Liver (tissue), 9 donors: ENCODE results near the gene MTRF1. TPM values are rescaled to one million over a fixed set of nuclear protein-coding genes. Genes with fewer than 3 reads are reported as not detected.

Experiments
- DNase-seq: peaks from one replicate; pipeline ENCODE4 v3.0.0-alpha.2; 2017; ENCODE audit warnings: low spot score
- H3K27ac ChIP-seq, 2 donors: one replicate each; pipeline ENCODE4 v1.7.0; 2013; ENCODE audit warnings: inconsistent platforms in 2 of 2, low read length in 2 of 2, control low read depth in 1 of 2, low read depth in 1 of 2, mild to moderate bottlenecking in 1 of 2
- H3K27me3 ChIP-seq, 4 donors: one replicate each; pipeline versions ENCODE4 v1.6.1 to v1.7.0; 2013; ENCODE audit warnings: low read length in 3 of 4, inconsistent platforms in 1 of 4, mild to moderate bottlenecking in 1 of 4, moderate library complexity in 1 of 4; ENCODE audit not compliant: control insufficient read depth in 4 of 4, insufficient read depth in 4 of 4
- H3K36me3 ChIP-seq, 4 donors: one replicate each; pipeline versions ENCODE4 v1.6.1 to v1.7.0; 2013; ENCODE audit warnings: low read length in 3 of 4, mild to moderate bottlenecking in 3 of 4, low read depth in 1 of 4, moderate library complexity in 1 of 4; ENCODE audit not compliant: control insufficient read depth in 4 of 4, insufficient read depth in 3 of 4
- H3K4me1 ChIP-seq, 4 donors: one replicate each; pipeline versions ENCODE4 v1.6.1 to v1.7.0; 2013; ENCODE audit warnings: low read length in 3 of 4, mild to moderate bottlenecking in 3 of 4, moderate library complexity in 1 of 4; ENCODE audit not compliant: control insufficient read depth in 4 of 4, insufficient read depth in 4 of 4
- H3K4me3 ChIP-seq, 3 donors: one replicate each; pipeline versions ENCODE4 v1.6.1 to v1.7.0; 2013; ENCODE audit warnings: low read length in 3 of 3, control low read depth in 1 of 3, low read depth in 1 of 3, mild to moderate bottlenecking in 1 of 3
- H3K9ac ChIP-seq, 2 donors: one replicate each; pipeline ENCODE4 v1.7.0; 2013; ENCODE audit warnings: low read length in 2 of 2, mild to moderate bottlenecking in 2 of 2, moderate library complexity in 2 of 2, control low read depth in 1 of 2, low read depth in 1 of 2
- H3K9me3 ChIP-seq, 4 donors: one replicate each; pipeline versions ENCODE4 v1.6.1 to v1.7.0; 2013; ENCODE audit warnings: low read length in 3 of 4; ENCODE audit not compliant: control insufficient read depth in 4 of 4
- ATF3 ChIP-seq: IDR thresholded peaks from 2 replicates; pipeline ENCODE4 v1.6.1; 2016; ENCODE audit warnings: antibody characterized with exemption
- EGR1 ChIP-seq, 2 donors: IDR thresholded peaks; 2 replicates each; pipeline ENCODE4 v1.6.1; 2016 to 2018; ENCODE audit warnings: antibody characterized with exemption in 2 of 2, low read depth in 2 of 2
- FOXA1 ChIP-seq: IDR thresholded peaks from 2 replicates; pipeline ENCODE4 v1.6.1; 2016; ENCODE audit warnings: antibody characterized with exemption
- FOXA2 ChIP-seq: IDR thresholded peaks from 2 replicates; pipeline ENCODE4 v1.6.1; 2016; ENCODE audit warnings: antibody characterized with exemption
- GABPA ChIP-seq, 2 donors: IDR thresholded peaks in 1 of 2; conservative IDR thresholded peaks in 1 of 2; 2 replicates each; pipeline ENCODE4 v1.6.1; 2016; ENCODE audit warnings: antibody characterized with exemption in 2 of 2, mild to moderate bottlenecking in 1 of 2, moderate library complexity in 1 of 2
- HNF4A ChIP-seq, 2 donors: conservative IDR thresholded peaks; 2 replicates each; pipeline ENCODE4 v1.6.1; 2016; ENCODE audit warnings: antibody characterized with exemption in 2 of 2, mild to moderate bottlenecking in 2 of 2
- HNF4G ChIP-seq: IDR thresholded peaks from 2 replicates; pipeline ENCODE4 v1.6.1; 2016; ENCODE audit warnings: antibody characterized with exemption
- JUND ChIP-seq, 2 donors: IDR thresholded peaks; 2 replicates each; pipeline ENCODE4 v1.6.1; 2016; ENCODE audit warnings: antibody characterized with exemption in 2 of 2
- NR2F2 ChIP-seq: IDR thresholded peaks from 2 replicates; pipeline ENCODE4 v1.6.1; 2016; ENCODE audit warnings: antibody characterized with exemption
- RAD21 ChIP-seq, 2 donors: IDR thresholded peaks; 2 replicates each; pipeline ENCODE4 v1.6.1; 2016; ENCODE audit warnings: antibody characterized with exemption in 2 of 2, mild to moderate bottlenecking in 2 of 2
- RXRA ChIP-seq, 2 donors: IDR thresholded peaks; 2 replicates each; pipeline ENCODE4 v1.6.1; 2017 to 2018; ENCODE audit warnings: antibody characterized with exemption in 2 of 2, mild to moderate bottlenecking in 1 of 2
- SP1 ChIP-seq: IDR thresholded peaks from 2 replicates; pipeline ENCODE4 v1.6.1; 2018; ENCODE audit warnings: antibody characterized with exemption, mild to moderate bottlenecking
- TAF1 ChIP-seq: conservative IDR thresholded peaks from 2 replicates; pipeline ENCODE4 v1.6.1; 2016; ENCODE audit warnings: antibody characterized with exemption, mild to moderate bottlenecking
- YY1 ChIP-seq: IDR thresholded peaks from 2 replicates; pipeline ENCODE4 v1.6.1; 2016; ENCODE audit warnings: antibody characterized with exemption, mild to moderate bottlenecking
- ZBTB33 ChIP-seq: IDR thresholded peaks from 2 replicates; pipeline ENCODE4 v1.6.1; 2016; ENCODE audit warnings: antibody characterized with exemption
- WGBS: extraction: QIAGEN DNeasy Blood & Tissue Kit; methylation state at CpG from one replicate; pipeline ENCODE4 v1.1.7; 2013; 5-methylcytosine and 5-hydroxymethylcytosine counted together
- polyA plus RNA-seq, 2 donors: library from polyadenylated mRNA; stranded (reverse) in 1 of 2; unstranded in 1 of 2; fragments of 200-250 nt in 1 of 2; fragments of >200 nt in 1 of 2; fragmentation: Nextera tagmentation in 1 of 2; extraction: Ambion mirVana in 1 of 2; gene quantifications; one replicate each; pipeline versions ENCODE4 v1.2.1 to v1.2.3, GENCODE V29; 2013 to 2015
- total RNA-seq, 2 donors: library from RNA; depleted of rRNA; stranded (reverse); fragments of >200 nt; gene quantifications; one replicate each; pipeline ENCODE4 v1.2.3, GENCODE V29; 2014
- TF ChIP-seq, protein P1 (sequence below): fragments of 150-350 bp; IDR thresholded peaks from 2 replicates; pipeline ENCODE4 v1.5.1; 2017; ENCODE audit warnings: improper control_type of control experiment, low read depth, low read length; ENCODE audit not compliant: missing input control
- TF ChIP-seq, protein P2 (sequence below): IDR thresholded peaks from 2 replicates; pipeline ENCODE4 v1.6.1; 2016; ENCODE audit warnings: antibody characterized with exemption
- TF ChIP-seq, protein P3 (sequence below): IDR thresholded peaks from 2 replicates; pipeline ENCODE4 v1.6.1; 2016; ENCODE audit warnings: antibody characterized with exemption, mild to moderate bottlenecking
- donor health status: healthy.
- donor health status: healthy.
- donor health status: healthy.
- donor health status: healthy.
- donor health status: healthy.

Gene MTRF1
- total and polyA plus RNA-seq, 4 donors = 4.9 to 11.0 (median 9.9) TPM

DNA sequence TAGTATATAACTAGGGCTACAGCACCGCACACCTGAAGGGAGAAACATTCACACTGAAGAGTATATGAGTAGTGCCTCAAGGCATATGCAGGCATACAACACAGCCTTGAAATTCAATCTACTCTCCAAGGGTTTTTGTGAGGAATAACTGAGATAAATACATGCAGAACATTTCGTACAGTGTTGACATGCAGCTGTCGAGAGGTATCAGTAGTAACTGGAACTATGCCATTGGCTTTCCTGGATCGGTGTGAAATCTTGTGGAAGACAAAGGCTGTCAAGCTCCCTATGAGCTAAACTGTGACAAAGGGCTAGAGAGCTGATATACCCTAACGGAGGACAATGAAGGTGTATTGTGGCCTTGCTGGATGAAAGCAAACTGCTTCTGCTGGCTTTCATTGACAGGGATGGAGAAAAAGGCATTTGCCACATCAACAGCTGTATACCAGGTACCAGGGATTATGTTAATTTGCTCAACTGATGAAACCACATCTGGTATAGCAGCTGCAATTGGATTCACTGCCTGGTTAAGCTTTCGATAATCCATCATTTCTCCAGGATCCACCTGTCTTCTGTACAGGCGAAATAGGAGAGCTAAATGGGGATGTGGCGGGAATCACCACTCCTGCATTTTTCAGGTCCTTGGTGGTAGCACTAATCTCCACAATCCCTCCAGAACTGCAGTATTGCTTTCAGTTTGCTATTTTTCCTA, 16.3 kb downstream of the MTRF1 start:
- Histone ChIP-seq H3K9ac (no peak overlapping the region), H3K36me3 (peaks cover 0 to 17% (median 5%) of the 10 kb centered on the region in 4 donors)

GRCh38 chr13:41244556-41244955, 18.8 kb downstream of the MTRF1 start:
- WGBS = 93% methylated on average over 3 of the region's 3 CpGs
- no peak overlapping the region for H3K27ac ChIP-seq

More for the DNA sequence above, 16.3 kb downstream of the MTRF1 start:
- DNase-seq = no peak
- H3K27me3 ChIP-seq = no peaks in the 10 kb centered on the region
- H3K4me3 ChIP-seq = no peak overlapping the region
- no peak for TF ChIP-seq RXRA (IDR thresholded peaks at IDR 0.05)
- no peak for TF ChIP-seq GABPA (IDR thresholded peaks at IDR 0.05 in 1 of 2, conservative IDR thresholded peaks at IDR 0.05 in 1 of 2)
- TF ChIP-seq ATF3 = no peak
- no peak for TF ChIP-seq EGR1 (IDR thresholded peaks at IDR 0.05; ENCODE audit: low read depth in 2 of 2)
- no peak overlapping the region for H3K27ac ChIP-seq
- 96% methylated on average over 8 of the region's 8 CpGs for WGBS
- H3K9me3 ChIP-seq = no peaks in the 10 kb centered on the region
- no peaks in the 10 kb centered on the region for H3K4me1 ChIP-seq

More at GRCh38 chr13:41244556-41244955, 18.8 kb downstream of the MTRF1 start:
- no peak for DNase-seq
- Histone ChIP-seq H3K4me1 (no peaks in the 10 kb centered on the region), H3K27me3 (no peaks in the 10 kb centered on the region), H3K36me3 (peaks cover 0 to 8% (median 2%) of the 10 kb centered on the region in 4 donors), H3K9ac (no peak overlapping the region), H3K9me3 (no peaks in the 10 kb centered on the region), H3K4me3 (no peak overlapping the region)
- TF ChIP-seq EGR1 (IDR thresholded peaks at IDR 0.05; ENCODE audit: low read depth in 2 of 2) (no peak), RXRA (IDR thresholded peaks at IDR 0.05) (no peak), HNF4A (conservative IDR thresholded peaks at IDR 0.05) (no peak), HNF4G (no peak), ZBTB33 (no peak), NR2F2 (no peak), FOXA2 (no peak), GABPA (IDR thresholded peaks at IDR 0.05 in 1 of 2, conservative IDR thresholded peaks at IDR 0.05 in 1 of 2) (no peak), TAF1 (no peak), JUND (IDR thresholded peaks at IDR 0.05) (no peak), SP1 (no peak), FOXA1 (no peak), RAD21 (IDR thresholded peaks at IDR 0.05) (no peak), ATF3 (no peak), YY1 (no peak)
- TF ChIP-seq, protein P1, sequence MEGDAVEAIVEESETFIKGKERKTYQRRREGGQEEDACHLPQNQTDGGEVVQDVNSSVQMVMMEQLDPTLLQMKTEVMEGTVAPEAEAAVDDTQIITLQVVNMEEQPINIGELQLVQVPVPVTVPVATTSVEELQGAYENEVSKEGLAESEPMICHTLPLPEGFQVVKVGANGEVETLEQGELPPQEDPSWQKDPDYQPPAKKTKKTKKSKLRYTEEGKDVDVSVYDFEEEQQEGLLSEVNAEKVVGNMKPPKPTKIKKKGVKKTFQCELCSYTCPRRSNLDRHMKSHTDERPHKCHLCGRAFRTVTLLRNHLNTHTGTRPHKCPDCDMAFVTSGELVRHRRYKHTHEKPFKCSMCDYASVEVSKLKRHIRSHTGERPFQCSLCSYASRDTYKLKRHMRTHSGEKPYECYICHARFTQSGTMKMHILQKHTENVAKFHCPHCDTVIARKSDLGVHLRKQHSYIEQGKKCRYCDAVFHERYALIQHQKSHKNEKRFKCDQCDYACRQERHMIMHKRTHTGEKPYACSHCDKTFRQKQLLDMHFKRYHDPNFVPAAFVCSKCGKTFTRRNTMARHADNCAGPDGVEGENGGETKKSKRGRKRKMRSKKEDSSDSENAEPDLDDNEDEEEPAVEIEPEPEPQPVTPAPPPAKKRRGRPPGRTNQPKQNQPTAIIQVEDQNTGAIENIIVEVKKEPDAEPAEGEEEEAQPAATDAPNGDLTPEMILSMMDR = no peak
- TF ChIP-seq, protein P2, sequence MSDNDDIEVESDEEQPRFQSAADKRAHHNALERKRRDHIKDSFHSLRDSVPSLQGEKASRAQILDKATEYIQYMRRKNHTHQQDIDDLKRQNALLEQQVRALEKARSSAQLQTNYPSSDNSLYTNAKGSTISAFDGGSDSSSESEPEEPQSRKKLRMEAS = no peak
- TF ChIP-seq, protein P3, sequence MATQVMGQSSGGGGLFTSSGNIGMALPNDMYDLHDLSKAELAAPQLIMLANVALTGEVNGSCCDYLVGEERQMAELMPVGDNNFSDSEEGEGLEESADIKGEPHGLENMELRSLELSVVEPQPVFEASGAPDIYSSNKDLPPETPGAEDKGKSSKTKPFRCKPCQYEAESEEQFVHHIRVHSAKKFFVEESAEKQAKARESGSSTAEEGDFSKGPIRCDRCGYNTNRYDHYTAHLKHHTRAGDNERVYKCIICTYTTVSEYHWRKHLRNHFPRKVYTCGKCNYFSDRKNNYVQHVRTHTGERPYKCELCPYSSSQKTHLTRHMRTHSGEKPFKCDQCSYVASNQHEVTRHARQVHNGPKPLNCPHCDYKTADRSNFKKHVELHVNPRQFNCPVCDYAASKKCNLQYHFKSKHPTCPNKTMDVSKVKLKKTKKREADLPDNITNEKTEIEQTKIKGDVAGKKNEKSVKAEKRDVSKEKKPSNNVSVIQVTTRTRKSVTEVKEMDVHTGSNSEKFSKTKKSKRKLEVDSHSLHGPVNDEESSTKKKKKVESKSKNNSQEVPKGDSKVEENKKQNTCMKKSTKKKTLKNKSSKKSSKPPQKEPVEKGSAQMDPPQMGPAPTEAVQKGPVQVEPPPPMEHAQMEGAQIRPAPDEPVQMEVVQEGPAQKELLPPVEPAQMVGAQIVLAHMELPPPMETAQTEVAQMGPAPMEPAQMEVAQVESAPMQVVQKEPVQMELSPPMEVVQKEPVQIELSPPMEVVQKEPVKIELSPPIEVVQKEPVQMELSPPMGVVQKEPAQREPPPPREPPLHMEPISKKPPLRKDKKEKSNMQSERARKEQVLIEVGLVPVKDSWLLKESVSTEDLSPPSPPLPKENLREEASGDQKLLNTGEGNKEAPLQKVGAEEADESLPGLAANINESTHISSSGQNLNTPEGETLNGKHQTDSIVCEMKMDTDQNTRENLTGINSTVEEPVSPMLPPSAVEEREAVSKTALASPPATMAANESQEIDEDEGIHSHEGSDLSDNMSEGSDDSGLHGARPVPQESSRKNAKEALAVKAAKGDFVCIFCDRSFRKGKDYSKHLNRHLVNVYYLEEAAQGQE = no peak
